CD14-positive monocyte (primary cell): ENCODE measurements around the gene ALOX12B. TPM values are rescaled to one million over a fixed set of nuclear protein-coding genes. Genes with fewer than 3 reads are reported as not detected.

Experiments
- DNase-seq, 3 donors: peaks; one replicate each; pipeline ENCODE4 v3.0.0-alpha.2; 2011 to 2022
- H2AFZ ChIP-seq: 2 replicates; pipeline ENCODE4 v1.6.0; 2012; ENCODE audit warnings: mild to moderate bottlenecking, low read depth, low read length, inconsistent platforms; ENCODE audit not compliant: insufficient read depth, poor library complexity, severe bottlenecking
- H3K27ac ChIP-seq, 2 donors: 1 replicate in 1 of 2; 2 replicates in 1 of 2; pipeline ENCODE4 v1.5.1; 2012 to 2013; ENCODE audit warnings: low read length in 2 of 2, control low read depth in 1 of 2, inconsistent platforms in 1 of 2, low read depth in 1 of 2, mild to moderate bottlenecking in 1 of 2
- H3K27me3 ChIP-seq, 2 donors: one replicate each; pipeline versions ENCODE4 v1.6.0 to v1.6.1; 2011 to 2013; ENCODE audit warnings: low read length in 2 of 2; ENCODE audit not compliant: control insufficient read depth in 2 of 2, insufficient read depth in 2 of 2
- H3K36me3 ChIP-seq, 2 donors: replicated peaks in 1 of 2; 1 replicate in 1 of 2; 2 replicates in 1 of 2; pipeline versions ENCODE4 v1.5.1 to v1.6.1; 2012 to 2013; ENCODE audit warnings: low read length in 2 of 2, control low read depth in 1 of 2, inconsistent platforms in 1 of 2, mild to moderate bottlenecking in 1 of 2; ENCODE audit not compliant: insufficient read depth in 2 of 2, control insufficient read depth in 1 of 2
- H3K4me1 ChIP-seq, 2 donors: 1 replicate in 1 of 2; 2 replicates in 1 of 2; pipeline versions ENCODE4 v1.5.1 to v1.6.1; 2012 to 2013; ENCODE audit warnings: low read length in 2 of 2, control low read depth in 1 of 2, inconsistent platforms in 1 of 2, mild to moderate bottlenecking in 1 of 2, moderate library complexity in 1 of 2; ENCODE audit not compliant: insufficient read depth in 2 of 2, control insufficient read depth in 1 of 2
- H3K4me2 ChIP-seq: replicated peaks from 2 replicates; pipeline ENCODE3; 2012; ENCODE audit warnings: low read length, moderate library complexity, mild to moderate bottlenecking; ENCODE audit not compliant: poor library complexity, severe bottlenecking; ENCODE audit errors: extremely low read depth
- H3K4me3 ChIP-seq, 3 experiments: fragments of 200-600 bp in 1 of 3; sonication (generic) in 1 of 3; replicated peaks in 1 of 3; 1 replicate in 2 of 3; 2 replicates in 1 of 3; pipeline ENCODE4 v1.5.1; 2011 to 2013; ENCODE audit warnings: low read length in 3 of 3, mild to moderate bottlenecking in 3 of 3, control low read depth in 2 of 3, low read depth in 2 of 3, inconsistent platforms in 1 of 3, moderate library complexity in 1 of 3
- H3K79me2 ChIP-seq: 2 replicates; pipeline ENCODE4 v1.6.0; 2012; ENCODE audit warnings: mild to moderate bottlenecking, control low read depth, inconsistent platforms, low read length, moderate library complexity; ENCODE audit not compliant: insufficient read depth
- H3K9ac ChIP-seq: 2 replicates; pipeline ENCODE4 v1.6.0; 2017; ENCODE audit warnings: low read length, mild to moderate bottlenecking; ENCODE audit not compliant: insufficient read depth, poor library complexity, severe bottlenecking
- H3K9me3 ChIP-seq, 2 donors: replicated peaks in 1 of 2; 1 replicate in 1 of 2; 2 replicates in 1 of 2; pipeline versions ENCODE4 v1.5.1 to v1.6.1; 2012 to 2013; ENCODE audit warnings: low read length in 2 of 2, control low read depth in 1 of 2; ENCODE audit not compliant: control insufficient read depth in 1 of 2, insufficient read depth in 1 of 2
- H4K20me1 ChIP-seq: 2 replicates; pipeline ENCODE4 v1.6.0; 2012; ENCODE audit warnings: mild to moderate bottlenecking, low read length, control low read depth, moderate library complexity; ENCODE audit not compliant: insufficient read depth
- H3K27ac Mint-ChIP-seq, 7 donors: one replicate each; pipeline ENCODE4 v1.8.0; 2020; ENCODE audit warnings: mild to moderate bottlenecking in 7 of 7, mixed read lengths in 7 of 7, moderate library complexity in 6 of 7, inconsistent platforms in 2 of 7
- H3K27me3 Mint-ChIP-seq, 3 donors: one replicate each; pipeline ENCODE4 v1.8.0; 2021 to 2022; ENCODE audit warnings: low read depth in 3 of 3, mild to moderate bottlenecking in 3 of 3, mixed read lengths in 3 of 3, moderate library complexity in 3 of 3, inconsistent platforms in 1 of 3
- H3K36me3 Mint-ChIP-seq, 2 donors: one replicate each; pipeline ENCODE4 v1.8.0; 2020; ENCODE audit warnings: mixed read lengths in 2 of 2, inconsistent platforms in 1 of 2, mild to moderate bottlenecking in 1 of 2
- H3K4me1 Mint-ChIP-seq: one replicate; pipeline ENCODE4 v1.8.0; 2020; ENCODE audit warnings: mild to moderate bottlenecking, mixed read lengths
- H3K4me3 Mint-ChIP-seq, 2 donors: one replicate each; pipeline ENCODE4 v1.8.0; 2020; ENCODE audit warnings: mild to moderate bottlenecking in 2 of 2, mixed read lengths in 2 of 2, moderate library complexity in 1 of 2
- H3K9me3 Mint-ChIP-seq, 7 donors: one replicate each; pipeline ENCODE4 v1.8.0; 2020 to 2022; ENCODE audit warnings: mixed read lengths in 7 of 7, mild to moderate bottlenecking in 6 of 7, moderate library complexity in 6 of 7, inconsistent platforms in 2 of 7
- WGBS: methylation state at CpG from one replicate; pipeline ENCODE4 v1.1.5; 2013; ENCODE audit warnings: missing lambda C conversion rate; ENCODE audit not compliant: insufficient coverage; 5-methylcytosine and 5-hydroxymethylcytosine counted together
- intact Hi-C, 2 donors: fragments of 100-400 bp; cut with micrococcal nuclease; formaldehyde crosslinking; loops; one replicate each; pipeline versions ENCODE4 v1.15.0 to v1.15.1; 2023
- polyA plus RNA-seq, 3 donors: library from polyadenylated mRNA; depleted of rRNA in 1 of 3; unstranded in 2 of 3; stranded (reverse) in 1 of 3; fragments of 300-500 nt in 2 of 3; fragments of >200 nt in 1 of 3; fragmentation: Illumina TruSeq in 2 of 3; gene quantifications; 1 replicate in 2 of 3; 2 replicates in 1 of 3; pipeline ENCODE4 v1.2.3, GENCODE V29; 2012 to 2021
- TF ChIP-seq, protein P1 (sequence below): fragments of 200-600 bp; IDR thresholded peaks from one replicate; pipeline ENCODE4 v1.8.0; 2022; ENCODE audit warnings: antibody characterized with exemption, mild to moderate bottlenecking

Gene ALOX12B
- polyA plus RNA-seq, 3 donors, result not detected

DNA sequence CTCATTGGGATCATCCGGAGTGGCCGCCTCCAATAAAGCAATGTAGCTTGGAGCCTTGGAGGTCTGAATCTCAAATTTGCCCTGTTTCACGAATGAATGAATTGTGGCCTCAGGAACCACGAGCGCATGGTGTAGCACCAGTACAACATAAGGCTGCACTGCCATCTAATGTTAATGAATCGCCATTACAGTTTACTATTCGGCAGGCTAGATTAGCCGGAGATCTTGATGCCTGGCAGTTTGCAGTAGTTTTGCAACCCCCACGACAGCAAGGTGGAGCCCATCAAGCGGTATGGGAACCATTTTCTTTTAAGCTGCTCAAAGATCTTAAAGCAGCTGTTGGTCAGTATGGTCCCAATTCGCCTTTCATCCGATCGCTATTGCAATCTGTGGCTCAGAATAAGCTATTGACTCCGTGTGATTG is 29.8 kb downstream of the ALOX12B start:
- TF ChIP-seq, protein P1, sequence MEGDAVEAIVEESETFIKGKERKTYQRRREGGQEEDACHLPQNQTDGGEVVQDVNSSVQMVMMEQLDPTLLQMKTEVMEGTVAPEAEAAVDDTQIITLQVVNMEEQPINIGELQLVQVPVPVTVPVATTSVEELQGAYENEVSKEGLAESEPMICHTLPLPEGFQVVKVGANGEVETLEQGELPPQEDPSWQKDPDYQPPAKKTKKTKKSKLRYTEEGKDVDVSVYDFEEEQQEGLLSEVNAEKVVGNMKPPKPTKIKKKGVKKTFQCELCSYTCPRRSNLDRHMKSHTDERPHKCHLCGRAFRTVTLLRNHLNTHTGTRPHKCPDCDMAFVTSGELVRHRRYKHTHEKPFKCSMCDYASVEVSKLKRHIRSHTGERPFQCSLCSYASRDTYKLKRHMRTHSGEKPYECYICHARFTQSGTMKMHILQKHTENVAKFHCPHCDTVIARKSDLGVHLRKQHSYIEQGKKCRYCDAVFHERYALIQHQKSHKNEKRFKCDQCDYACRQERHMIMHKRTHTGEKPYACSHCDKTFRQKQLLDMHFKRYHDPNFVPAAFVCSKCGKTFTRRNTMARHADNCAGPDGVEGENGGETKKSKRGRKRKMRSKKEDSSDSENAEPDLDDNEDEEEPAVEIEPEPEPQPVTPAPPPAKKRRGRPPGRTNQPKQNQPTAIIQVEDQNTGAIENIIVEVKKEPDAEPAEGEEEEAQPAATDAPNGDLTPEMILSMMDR, result peak; percentile 81
- peak overlapping the region; percentile 28 for H3K4me2 ChIP-seq
- H3K79me2 ChIP-seq, result no peaks in the 10 kb centered on the region
- H3K27ac ChIP-seq, result no peak overlapping the region
- peak; percentile 60 to 88 (median 76) for DNase-seq
- no peak overlapping the region for H3K4me3 Mint-ChIP-seq
- H3K4me3 ChIP-seq, result no peak overlapping the region
- peaks cover 37% of the 10 kb centered on the region for H3K4me1 Mint-ChIP-seq
- H3K27me3 ChIP-seq, result peaks cover 4 to 6% of the 10 kb centered on the region in 2 donors
- H3K9me3 ChIP-seq, result no peaks in the 10 kb centered on the region
- H3K36me3 Mint-ChIP-seq, result no peaks in the 10 kb centered on the region
- H3K4me1 ChIP-seq, result peaks cover 39 to 42% of the 10 kb centered on the region in 2 donors
- H3K27ac Mint-ChIP-seq, result peak overlapping the region in 2 of 7 donors; percentile 49 to 95
- no peaks in the 10 kb centered on the region for H3K9me3 Mint-ChIP-seq
- no peak overlapping the region for H3K9ac ChIP-seq
- intact Hi-C loops, result loop anchor here (2.0 to 10.0 kb wide), 6 partner anchors 41 to 1045 kb away; partner anchors contain the start of gene RNASEK (in 1 of the 2)
- no peaks in the 10 kb centered on the region for H4K20me1 ChIP-seq
- WGBS, result 19% methylated on average over 14 of the region's 14 CpGs
- no peaks in the 10 kb centered on the region for H3K36me3 ChIP-seq
- no peak overlapping the region for H2AFZ ChIP-seq
- peaks cover 12 to 21% (median 14%) of the 10 kb centered on the region in 3 donors for H3K27me3 Mint-ChIP-seq

DNA sequence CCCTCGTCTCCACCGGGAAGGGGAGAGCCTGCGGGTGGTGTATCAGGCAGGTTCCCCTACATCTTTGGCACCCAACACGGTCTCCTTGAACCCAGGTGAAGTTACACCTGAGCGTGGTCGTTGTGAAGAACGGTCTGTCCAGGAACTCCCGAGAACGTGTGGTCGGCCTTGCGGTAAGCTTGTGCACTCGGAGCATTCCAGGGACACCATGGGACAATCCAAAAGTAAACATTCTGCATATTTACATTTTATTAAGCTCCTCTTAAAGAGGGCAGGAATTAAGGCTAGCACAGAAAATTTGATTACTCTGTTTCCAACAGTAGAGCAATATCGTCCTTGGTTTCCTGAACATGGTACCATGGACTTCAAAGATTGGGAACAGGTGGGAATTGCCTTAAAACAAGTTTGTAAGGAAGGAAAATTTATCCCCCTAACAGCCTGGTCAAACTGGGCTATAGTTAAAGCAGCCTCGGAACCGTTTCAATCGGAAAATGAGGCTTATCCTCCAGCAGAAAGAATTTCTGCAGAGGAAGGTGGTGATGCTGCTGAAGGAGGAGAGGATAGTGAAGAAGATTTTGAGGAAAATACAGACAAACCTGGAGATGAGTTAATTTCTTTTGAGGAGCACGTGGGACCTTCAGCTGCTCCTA is 30.4 kb downstream of the ALOX12B start:
- Mint-ChIP-seq H3K4me3 (no peak overlapping the region), H3K27ac (peak overlapping the region; percentile 49 to 97 (median 92)), H3K27me3 (peaks cover 7 to 15% (median 11%) of the 10 kb centered on the region in 3 donors), H3K4me1 (peaks cover 37% of the 10 kb centered on the region), H3K9me3 (no peaks in the 10 kb centered on the region), H3K36me3 (no peaks in the 10 kb centered on the region)
- H4K20me1 ChIP-seq, result no peaks in the 10 kb centered on the region
- H3K9ac ChIP-seq, result no peak overlapping the region
- peak overlapping the region; percentile 75 to 82 for H3K27ac ChIP-seq
- no peaks in the 10 kb centered on the region for H3K79me2 ChIP-seq
- H3K36me3 ChIP-seq, result no peaks in the 10 kb centered on the region
- H3K9me3 ChIP-seq, result no peaks in the 10 kb centered on the region
- H3K27me3 ChIP-seq, result peaks cover under 1 to 4% of the 10 kb centered on the region in 2 donors
- H3K4me2 ChIP-seq, result peak overlapping the region; percentile 28
- TF ChIP-seq, protein P1, result no peak
- H2AFZ ChIP-seq, result no peak overlapping the region
- DNase-seq, result no peak
- WGBS, result 75% methylated on average over 4 of the region's 17 CpGs
- peak overlapping the region in 1 of 3 experiments; percentile 61 for H3K4me3 ChIP-seq
- intact Hi-C loops, result loop anchor here (2.0 to 10.0 kb wide), 6 partner anchors 40 to 1045 kb away; partner anchors contain the start of gene RNASEK (in 1 of the 2)
- H3K4me1 ChIP-seq, result peaks cover 39 to 42% of the 10 kb centered on the region in 2 donors
